Tibial artery (tissue), 4 donors: ENCODE measurements around the gene KCNS3.

ENCODE experiments used
- DNase-seq, 2 donors: peaks; one replicate each; pipeline ENCODE4 v3.0.0-alpha.2; 2019
- H3K27ac ChIP-seq, 2 donors: fragments of 200-600 bp; sonication (generic) in 1 of 2; 1 replicate in 1 of 2; 2 replicates in 1 of 2; pipeline ENCODE4 v1.5.1; 2018 to 2019; ENCODE audit warnings: mild to moderate bottlenecking in 1 of 2
- H3K27me3 ChIP-seq, 2 donors: fragments of 200-600 bp; sonication (generic) in 1 of 2; one replicate each; pipeline versions ENCODE4 v1.5.1 to v1.6.0; 2016 to 2019
- H3K36me3 ChIP-seq, 3 donors: fragments of 200-600 bp; sonication (generic) in 2 of 3; one replicate each; pipeline ENCODE4 v1.5.1; 2016 to 2019; ENCODE audit warnings: mild to moderate bottlenecking in 2 of 3
- H3K4me1 ChIP-seq, 4 donors: fragments of 200-600 bp; sonication (generic) in 2 of 4; 1 replicate in 3 of 4; 2 replicates in 1 of 4; pipeline ENCODE4 v1.5.1; 2016 to 2019
- H3K4me3 ChIP-seq, 2 donors: fragments of 200-600 bp; sonication (generic) in 1 of 2; 1 replicate in 1 of 2; 2 replicates in 1 of 2; pipeline ENCODE4 v1.5.1; 2018 to 2019; ENCODE audit warnings: mild to moderate bottlenecking in 2 of 2
- H3K9me3 ChIP-seq, 3 donors: fragments of 200-600 bp; sonication (generic) in 1 of 3; one replicate each; pipeline ENCODE4 v1.5.1; 2016 to 2019
- CTCF ChIP-seq, 2 experiments: fragments of 200-600 bp in 1 of 2; fragments of 450-650 bp in 1 of 2; IDR thresholded peaks; one replicate each; pipeline ENCODE4 v1.5.1; 2017 to 2019; ENCODE audit warnings: antibody characterized with exemption in 2 of 2, mild to moderate bottlenecking in 1 of 2, moderate library complexity in 1 of 2
- intact Hi-C: fragments of 100-400 bp; cut with DNase I; formaldehyde crosslinking; loops from one replicate; pipeline ENCODE4 v1.15.0; 2023; ENCODE audit warnings: low total_unique reads

The KCNS3 gene

DNA sequence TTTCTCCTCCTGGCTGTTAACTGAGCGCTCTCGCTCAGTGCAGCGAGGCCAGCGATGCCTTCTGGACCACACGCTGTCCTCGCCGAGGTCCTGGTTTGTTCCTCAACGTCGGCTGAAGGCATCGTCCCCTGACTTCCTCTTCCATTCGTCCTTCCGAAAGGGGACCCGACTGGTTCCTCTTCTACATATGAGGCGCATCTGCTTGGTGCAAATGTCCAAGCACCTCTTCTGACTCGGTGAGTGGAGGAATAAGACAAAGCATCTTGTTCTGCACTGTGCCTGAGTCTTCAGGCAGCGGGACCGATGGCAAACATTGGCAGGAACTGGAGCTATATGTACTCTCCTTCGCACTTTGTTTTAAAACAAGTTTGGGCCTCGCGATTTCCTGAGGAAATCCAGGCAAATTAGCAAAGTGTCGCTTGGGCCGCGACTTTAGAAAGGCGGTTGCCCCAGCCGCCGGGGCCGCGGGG lies 621 bp upstream of the KCNS3 start:
- peak overlapping the region; percentile 62 to 67 for H3K27ac ChIP-seq
- peak overlapping the region; percentile 60 to 94 for H3K4me3 ChIP-seq
- intact Hi-C loops = no loop called here
- no peak for TF ChIP-seq CTCF (IDR thresholded peaks at IDR 0.05)
- H3K36me3 ChIP-seq = no peaks in the 10 kb centered on the region
- peak in 1 of 2 donors; percentile 27 for DNase-seq
- H3K9me3 ChIP-seq = no peaks in the 10 kb centered on the region
- H3K27me3 ChIP-seq = no peaks in the 10 kb centered on the region
- H3K4me1 ChIP-seq = peaks cover 0 to 18% (median 10%) of the 10 kb centered on the region in 4 donors

DNA sequence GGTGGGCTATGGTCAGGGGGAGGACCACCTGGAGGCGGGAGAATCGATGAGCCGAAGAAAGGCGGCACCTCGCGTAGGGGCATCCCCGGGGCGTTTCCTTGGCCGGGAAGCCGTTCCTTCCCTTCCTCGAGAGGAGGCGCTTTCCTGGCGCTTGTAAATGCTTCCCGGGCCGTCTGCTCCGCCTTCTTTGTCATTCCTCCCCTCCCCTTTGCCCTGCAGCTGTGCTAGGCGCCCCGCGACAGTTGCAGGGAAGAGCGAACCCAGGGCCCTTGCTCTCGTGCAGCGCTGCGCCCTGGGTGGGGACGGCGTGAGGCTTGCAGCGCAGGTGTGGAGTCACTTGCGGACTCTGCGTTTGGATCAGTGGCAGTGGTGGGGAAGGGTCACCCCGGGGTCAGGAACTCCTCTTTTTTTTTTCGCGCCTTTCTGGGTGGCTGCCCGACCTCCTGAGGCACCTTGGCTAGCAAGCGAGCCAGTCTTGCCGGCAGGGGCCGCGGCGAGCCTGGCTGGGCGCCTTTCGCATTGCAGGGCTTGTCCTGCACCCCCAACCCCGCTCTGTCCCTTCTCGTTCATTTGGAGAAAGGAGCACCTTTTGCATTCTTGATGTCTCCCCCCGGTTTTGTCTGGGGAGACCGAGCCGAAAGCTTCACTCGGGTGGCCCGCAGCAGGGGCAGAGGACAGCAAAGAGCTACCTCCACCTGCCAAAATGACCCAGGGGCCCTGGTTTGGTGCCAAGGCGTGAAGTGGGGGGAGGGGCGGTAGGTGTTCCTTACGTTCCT lies 858 bp downstream of the KCNS3 start:
- intact Hi-C loops = no loop called here
- Histone ChIP-seq H3K9me3 (no peaks in the 10 kb centered on the region), H3K27ac (peak overlapping the region; percentile 40 to 77), H3K27me3 (no peaks in the 10 kb centered on the region), H3K4me1 (peaks cover 0 to 18% (median 10%) of the 10 kb centered on the region in 4 donors), H3K36me3 (no peaks in the 10 kb centered on the region), H3K4me3 (peak overlapping the region; percentile 60 to 94)
- DNase-seq = peak; percentile 42 to 77
- peak; percentile 22 to 23 for TF ChIP-seq CTCF (IDR thresholded peaks at IDR 0.05)

DNA sequence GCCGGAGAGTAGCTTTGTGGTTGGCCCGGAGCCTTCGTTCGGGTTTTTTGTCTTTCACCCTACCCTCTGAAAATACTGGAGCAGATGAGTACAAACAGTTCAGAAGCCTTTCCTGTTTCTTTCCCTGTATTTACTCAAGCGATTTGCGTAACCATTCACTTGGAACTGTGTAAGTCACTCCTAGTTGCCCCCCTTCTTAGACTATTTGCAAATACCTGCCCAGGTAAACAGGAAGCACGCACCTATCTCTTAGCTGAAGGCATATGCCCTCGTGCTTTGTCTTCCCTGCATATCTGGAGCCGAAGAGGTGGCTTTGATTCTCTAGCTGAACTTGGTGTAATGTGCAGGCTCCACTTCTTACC lies 1.4 kb downstream of the KCNS3 start:
- Histone ChIP-seq H3K27me3 (no peaks in the 10 kb centered on the region), H3K4me3 (peak overlapping the region; percentile 60 to 94), H3K36me3 (no peaks in the 10 kb centered on the region), H3K4me1 (peaks cover 0 to 18% (median 10%) of the 10 kb centered on the region in 4 donors), H3K27ac (peak overlapping the region in 1 of 2 donors; percentile 40), H3K9me3 (no peaks in the 10 kb centered on the region)
- intact Hi-C loops = no loop called here
- no peak for TF ChIP-seq CTCF (IDR thresholded peaks at IDR 0.05)
- DNase-seq = no peak

GRCh38 chr2:17892770-17893534 lies 14.5 kb downstream of the KCNS3 start:
- no peak for DNase-seq
- no peaks in the 10 kb centered on the region for H3K36me3 ChIP-seq
- no peak for TF ChIP-seq CTCF (IDR thresholded peaks at IDR 0.05)
- intact Hi-C loops = no loop called here
- no peaks in the 10 kb centered on the region for H3K27me3 ChIP-seq
- no peak overlapping the region for H3K4me3 ChIP-seq
- peaks cover 0 to 8% (median 0%) of the 10 kb centered on the region in 3 donors for H3K9me3 ChIP-seq
- H3K27ac ChIP-seq = no peak overlapping the region
- H3K4me1 ChIP-seq = no peaks in the 10 kb centered on the region

- intact Hi-C loops = no loop called here
- H3K4me3 ChIP-seq = no peak overlapping the region
Observed at GRCh38 chr2:17894005-17894404, 15.5 kb downstream of the KCNS3 start.

More at GRCh38 chr2:17894005-17894404, 15.5 kb downstream of the KCNS3 start:
- TF ChIP-seq CTCF (IDR thresholded peaks at IDR 0.05) = no peak
- Histone ChIP-seq H3K27ac (no peak overlapping the region), H3K27me3 (no peaks in the 10 kb centered on the region), H3K36me3 (no peaks in the 10 kb centered on the region), H3K9me3 (peaks cover 0 to 8% (median 0%) of the 10 kb centered on the region in 3 donors), H3K4me1 (no peaks in the 10 kb centered on the region)
- DNase-seq = no peak
